IPS-18c (cell line): ENCODE data around the gene KCTD1.

ENCODE experiments used
- H3K4me3 ChIP-seq: 2 replicates; pipeline ENCODE4 v1.7.0; 2013; ENCODE audit warnings: low read depth, mild to moderate bottlenecking, low read length, moderate library complexity; ENCODE audit not compliant: insufficient read depth
- H3K9me3 ChIP-seq: one replicate; pipeline ENCODE4 v1.6.1; 2013; ENCODE audit warnings: mild to moderate bottlenecking, low read length, moderate library complexity; ENCODE audit not compliant: control insufficient read depth, insufficient read depth

KCTD1 gene

DNA sequence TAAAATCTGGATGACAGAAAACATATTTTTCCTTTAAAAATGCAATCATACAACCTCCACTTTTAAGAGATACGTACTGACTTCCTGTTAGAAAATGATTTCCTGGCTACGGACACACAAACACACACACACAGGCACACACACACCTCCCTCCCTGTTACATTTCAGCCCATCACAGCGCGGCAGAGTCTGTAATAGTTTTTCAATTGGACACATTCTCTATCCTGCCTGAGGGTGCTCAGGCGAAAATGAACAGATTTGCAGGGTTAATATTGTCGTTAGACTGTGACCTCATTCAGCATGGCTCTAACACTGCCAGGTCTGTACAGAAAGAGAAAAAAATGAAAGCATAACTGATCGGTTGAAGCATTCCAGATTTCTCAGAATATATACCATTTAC is 45.0 kb downstream of the KCTD1 start:
- Histone ChIP-seq H3K9me3 (no peaks in the 10 kb centered on the region), H3K4me3 (no peak overlapping the region)

DNA sequence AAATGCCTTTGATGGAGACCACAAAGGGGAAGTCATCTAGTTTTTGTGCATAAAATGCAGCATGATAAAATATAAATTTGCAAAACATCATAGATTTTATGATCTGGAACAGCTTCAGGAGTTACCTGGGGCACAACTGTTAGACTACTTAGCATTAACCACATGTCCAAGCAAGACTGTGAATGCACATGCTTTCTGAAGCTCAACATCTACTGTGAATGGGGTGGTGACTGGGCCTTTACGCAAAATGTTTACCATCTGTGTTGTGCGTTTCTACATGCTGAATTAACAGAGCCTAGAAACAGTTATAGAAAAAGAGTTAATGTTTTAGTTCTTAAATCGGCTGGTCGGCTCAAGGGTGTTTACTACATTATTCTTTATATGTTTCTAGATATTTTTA is 45.5 kb downstream of the KCTD1 start:
- no peak overlapping the region for H3K4me3 ChIP-seq
- no peaks in the 10 kb centered on the region for H3K9me3 ChIP-seq

DNA sequence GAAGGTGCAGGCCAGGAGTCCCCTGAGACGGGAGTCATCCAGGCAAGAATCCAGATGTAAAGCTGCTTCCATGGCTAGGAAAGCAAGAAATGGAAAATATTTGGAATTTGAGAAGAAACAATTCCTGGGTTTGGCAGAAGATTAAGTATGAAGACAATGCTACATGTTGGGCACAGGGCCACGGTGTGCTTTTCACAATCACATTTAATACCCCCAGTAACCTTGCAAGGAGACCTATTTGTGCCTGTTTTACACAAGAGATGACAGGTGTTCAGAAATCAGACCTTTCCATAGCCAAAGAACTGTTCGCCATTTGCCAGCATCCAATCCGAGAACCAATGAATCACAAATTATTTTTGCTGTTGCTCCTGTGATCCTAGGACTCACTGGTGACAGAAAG is 50.5 kb downstream of the KCTD1 start:
- Histone ChIP-seq H3K9me3 (no peaks in the 10 kb centered on the region), H3K4me3 (no peak overlapping the region)

DNA sequence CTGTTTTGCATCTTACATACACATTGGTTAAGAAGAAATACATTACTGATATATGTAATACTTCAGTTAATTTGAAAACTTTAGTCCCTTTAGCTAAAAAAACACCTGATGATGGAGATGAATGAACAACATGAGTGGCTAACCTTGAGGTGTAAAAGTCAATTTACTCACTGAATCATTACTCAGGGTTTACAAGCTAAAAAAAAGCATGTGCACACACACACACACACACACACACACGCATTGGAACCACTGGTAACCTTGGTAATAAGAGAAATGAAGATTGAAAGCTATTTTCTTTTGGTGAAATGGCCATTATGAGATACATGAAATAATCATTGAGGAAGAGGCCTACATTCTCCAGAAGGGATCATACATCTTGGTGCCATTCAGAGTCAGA is 51.8 kb downstream of the KCTD1 start:
- H3K4me3 ChIP-seq = no peak overlapping the region
- no peaks in the 10 kb centered on the region for H3K9me3 ChIP-seq

DNA sequence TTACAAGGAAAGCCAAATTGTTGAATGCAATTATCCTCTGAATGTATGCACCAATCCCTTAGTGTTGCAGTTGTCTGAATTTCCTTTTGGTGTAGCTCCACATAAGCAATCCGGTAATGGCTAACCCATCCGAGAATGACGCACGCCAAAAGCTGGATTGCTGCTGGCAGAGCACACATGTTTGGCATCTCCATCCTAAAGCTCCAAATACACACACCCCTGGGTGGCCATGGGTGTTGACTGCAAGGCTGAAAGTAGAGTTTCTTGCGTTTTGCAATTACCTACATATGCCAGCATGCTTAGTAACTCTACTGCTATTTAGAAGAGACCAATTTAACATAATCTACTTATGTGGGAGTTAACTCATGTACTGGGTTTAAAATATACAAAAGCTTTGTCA is 53.1 kb downstream of the KCTD1 start:
- no peak overlapping the region for H3K4me3 ChIP-seq
- H3K9me3 ChIP-seq = no peaks in the 10 kb centered on the region

DNA sequence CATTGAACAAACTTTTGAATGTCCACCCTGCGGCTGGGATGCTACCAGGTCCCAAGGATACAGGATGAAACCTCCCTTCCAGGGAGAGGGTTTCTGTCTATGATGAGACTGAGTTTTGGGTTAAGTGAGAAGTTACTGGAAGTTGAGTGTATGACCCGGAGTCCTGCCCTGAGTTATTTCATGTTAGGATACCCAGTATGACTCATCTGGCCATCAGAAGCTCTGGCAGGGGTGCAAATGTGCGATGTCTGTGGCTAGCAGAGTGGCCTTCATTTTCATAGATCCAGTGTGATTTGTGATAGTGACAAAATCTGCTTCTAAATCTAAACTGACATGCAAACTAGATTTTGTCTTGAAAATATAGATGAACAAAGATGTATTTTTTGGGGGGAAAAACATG is 55.3 kb downstream of the KCTD1 start:
- H3K4me3 ChIP-seq = no peak overlapping the region
- H3K9me3 ChIP-seq = no peaks in the 10 kb centered on the region

DNA sequence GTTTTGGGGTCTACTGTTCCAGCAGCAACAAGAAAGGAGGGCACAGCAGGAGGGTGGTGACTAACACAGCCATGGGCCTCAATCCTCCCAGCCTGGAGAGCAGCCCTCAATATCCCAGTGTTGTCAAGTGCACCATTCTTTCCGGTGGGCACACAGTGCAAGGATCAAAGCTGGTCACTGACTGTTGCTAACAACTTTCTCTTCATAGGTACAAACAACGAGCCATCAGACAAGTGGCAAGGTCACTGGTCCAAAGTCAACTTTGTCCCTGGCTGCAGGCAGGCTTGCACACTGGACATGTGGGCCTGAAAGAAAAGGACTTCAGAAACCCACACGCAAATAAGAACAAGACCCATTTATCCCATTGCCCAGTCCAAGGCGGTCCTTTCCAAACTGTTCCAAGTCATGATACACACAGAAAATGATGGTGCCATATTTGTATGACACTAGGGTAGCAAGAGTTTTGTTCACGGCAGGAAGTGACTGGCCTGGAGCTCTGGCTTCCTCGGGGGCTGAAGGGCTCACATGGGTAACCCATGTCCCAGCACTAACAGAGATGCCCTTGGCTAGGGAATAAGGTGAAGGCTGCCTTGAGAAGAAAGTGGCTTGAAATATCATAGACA is 57.0 kb downstream of the KCTD1 start:
- Histone ChIP-seq H3K4me3 (no peak overlapping the region), H3K9me3 (no peaks in the 10 kb centered on the region)

DNA sequence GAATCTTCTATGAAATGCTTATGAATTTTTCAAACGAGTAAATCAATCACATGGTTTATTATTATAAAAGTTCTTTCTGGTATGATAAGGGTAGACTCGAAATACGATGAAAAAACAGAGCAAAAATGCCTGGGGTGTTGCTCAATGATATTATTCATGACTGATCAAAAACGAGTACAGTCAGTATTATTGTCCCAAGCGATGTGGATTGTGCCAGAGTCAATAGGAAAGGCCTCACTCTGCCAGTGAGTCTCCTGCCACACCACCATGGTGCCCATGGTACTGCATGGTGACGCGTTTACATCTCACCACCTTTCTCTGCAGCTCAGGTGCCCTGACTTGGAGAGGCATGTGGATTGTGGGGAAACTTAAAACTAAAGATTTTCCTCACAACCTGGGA is 58.5 kb downstream of the KCTD1 start:
- Histone ChIP-seq H3K4me3 (no peak overlapping the region), H3K9me3 (no peaks in the 10 kb centered on the region)

DNA sequence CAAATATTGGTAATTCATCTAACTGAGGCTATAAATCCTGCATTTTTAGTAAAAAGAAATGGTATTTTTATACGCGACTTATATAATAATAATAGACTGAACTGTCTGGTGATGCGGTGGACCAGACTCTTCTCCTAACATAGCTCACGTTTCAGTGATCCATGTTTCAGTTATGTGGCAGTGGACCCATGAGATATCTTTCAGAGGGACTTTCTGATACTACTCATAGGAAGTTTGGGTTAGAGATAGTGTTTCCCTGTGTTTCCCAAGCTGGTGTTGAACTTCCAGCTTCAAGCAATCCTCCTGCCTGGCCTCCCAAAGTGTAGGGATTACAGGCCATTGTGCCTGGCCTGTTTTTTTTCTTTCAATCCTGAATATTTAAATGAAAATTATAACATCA is 59.2 kb downstream of the KCTD1 start:
- H3K9me3 ChIP-seq = no peaks in the 10 kb centered on the region
- no peak overlapping the region for H3K4me3 ChIP-seq

DNA sequence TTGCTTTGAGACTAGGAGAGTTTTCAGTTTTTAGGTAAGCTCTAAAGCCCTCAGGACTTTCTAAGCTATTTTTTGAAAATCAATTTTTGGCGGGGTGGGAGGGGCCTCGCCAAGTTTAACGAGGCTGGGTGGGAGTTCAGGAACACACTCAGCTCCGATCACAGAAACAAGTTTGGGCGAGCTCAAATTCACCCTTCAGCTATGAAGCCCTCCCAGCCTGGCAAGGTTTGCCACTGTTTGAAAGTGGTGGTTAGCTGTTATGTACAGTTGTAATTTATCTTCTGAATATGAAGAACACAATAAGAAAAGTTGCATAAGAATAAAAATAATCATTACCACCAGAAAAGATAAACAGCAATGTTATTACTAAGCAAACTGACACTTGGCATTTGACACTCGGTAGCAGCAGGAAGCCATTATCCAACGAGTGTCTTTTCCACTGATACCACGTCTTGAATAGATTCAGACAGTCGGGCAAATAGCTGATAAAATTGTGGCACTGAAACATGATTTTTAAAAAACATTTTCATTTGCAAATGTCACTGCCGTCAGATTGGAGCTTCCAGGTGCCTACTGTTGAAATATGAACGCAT is 59.8 kb downstream of the KCTD1 start:
- Histone ChIP-seq H3K4me3 (no peak overlapping the region), H3K9me3 (no peaks in the 10 kb centered on the region)

DNA sequence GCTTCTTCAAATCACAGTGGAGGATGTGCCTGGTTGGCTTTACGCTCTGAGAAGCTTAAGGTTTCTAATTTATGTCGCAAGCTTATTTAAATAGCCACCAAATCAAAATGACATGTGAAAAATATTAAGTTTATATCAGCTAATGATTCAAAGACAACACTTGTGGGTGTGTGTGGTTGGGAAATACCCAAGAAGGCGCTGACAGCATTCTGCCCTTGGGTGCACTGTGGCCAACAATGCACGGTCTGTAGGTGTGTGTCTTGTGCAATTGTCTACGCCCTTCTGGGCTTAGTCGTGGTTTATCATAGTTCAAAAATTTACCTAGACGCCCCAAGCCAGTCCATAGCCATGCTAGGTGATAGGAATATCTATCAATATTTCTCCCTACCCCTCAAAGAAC is 60.9 kb downstream of the KCTD1 start:
- Histone ChIP-seq H3K9me3 (no peaks in the 10 kb centered on the region), H3K4me3 (no peak overlapping the region)

DNA sequence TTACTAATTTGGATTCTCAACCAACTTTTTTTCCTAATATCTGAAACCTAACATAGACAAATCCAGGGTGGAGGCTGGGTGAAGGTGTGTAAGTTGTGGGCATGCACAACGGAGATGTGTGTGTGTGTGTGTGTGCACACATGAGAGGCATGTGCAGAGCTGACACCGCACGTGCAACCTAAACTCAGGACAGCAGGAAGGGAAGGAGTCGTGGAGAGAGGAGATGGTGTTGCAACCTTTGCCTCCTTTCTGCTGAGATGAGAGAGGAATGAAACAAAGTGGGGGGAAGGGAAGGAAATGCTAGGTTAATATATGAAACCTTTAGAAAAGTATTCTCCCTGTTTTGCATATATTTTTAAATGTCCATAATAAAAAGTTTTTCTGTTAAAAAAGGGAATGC is 64.7 kb downstream of the KCTD1 start:
- Histone ChIP-seq H3K4me3 (no peak overlapping the region), H3K9me3 (no peaks in the 10 kb centered on the region)

DNA sequence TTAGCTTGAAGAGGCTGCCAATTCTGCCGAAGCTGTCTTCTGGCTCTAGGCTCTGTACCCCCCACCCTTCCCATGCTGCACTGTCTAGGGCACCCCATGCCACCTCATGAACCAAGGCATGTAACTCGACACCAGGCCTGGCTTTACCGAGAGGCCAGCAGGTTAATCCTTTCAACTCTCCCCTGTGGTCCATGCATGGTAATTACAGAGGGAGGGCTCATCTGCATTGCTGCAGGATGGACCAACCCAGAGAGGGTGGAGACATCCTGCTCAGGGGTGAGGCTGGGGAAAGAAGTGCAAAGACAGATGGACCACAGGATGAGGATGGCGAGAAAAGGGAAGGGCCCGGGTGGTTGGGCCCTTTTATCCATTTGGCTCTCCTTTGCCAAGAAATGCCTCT is 65.8 kb downstream of the KCTD1 start:
- Histone ChIP-seq H3K9me3 (no peaks in the 10 kb centered on the region), H3K4me3 (no peak overlapping the region)

DNA sequence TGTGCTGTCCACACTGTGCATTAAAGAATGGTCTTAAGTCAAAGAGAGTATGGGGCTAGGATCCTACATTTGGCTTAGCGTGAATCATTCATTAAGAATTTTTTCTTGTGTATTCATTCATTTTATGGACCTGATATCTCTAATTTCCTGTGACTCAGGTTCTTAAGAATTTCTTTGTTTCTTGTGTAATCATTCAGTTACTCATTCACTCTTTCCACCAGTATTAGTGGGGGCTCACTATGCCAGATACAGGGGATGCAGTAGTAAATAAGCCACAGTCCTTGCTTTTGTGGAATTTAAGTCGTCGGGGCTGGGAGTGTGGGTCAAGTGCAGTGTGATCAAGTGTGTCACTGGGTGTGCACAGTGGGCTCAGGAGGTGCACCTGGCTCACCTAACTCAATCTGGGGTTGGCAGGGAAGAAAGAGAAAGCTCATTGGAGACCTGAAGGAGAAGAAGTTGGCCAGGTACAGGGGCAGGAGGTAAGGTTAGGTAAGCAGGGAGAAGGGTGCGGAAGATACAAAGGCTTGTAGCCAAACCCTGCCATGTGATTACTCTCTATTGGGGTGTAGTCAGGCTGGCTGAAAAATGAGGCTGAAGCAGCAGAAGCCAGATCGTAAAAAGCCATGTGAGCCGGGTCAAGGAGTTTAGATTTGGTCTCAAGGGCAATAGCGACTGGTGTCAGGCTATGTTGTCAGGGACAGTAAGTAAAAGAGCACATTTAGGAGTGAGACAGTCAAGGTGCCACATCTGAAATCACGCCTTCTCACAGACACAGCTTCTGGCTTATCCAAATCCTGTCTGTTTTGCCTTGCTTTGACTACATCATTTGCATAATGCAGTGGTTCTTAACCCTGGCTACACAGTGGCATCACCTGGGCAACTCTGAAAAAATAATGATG is 67.2 kb downstream of the KCTD1 start:
- Histone ChIP-seq H3K4me3 (no peak overlapping the region), H3K9me3 (no peaks in the 10 kb centered on the region)

DNA sequence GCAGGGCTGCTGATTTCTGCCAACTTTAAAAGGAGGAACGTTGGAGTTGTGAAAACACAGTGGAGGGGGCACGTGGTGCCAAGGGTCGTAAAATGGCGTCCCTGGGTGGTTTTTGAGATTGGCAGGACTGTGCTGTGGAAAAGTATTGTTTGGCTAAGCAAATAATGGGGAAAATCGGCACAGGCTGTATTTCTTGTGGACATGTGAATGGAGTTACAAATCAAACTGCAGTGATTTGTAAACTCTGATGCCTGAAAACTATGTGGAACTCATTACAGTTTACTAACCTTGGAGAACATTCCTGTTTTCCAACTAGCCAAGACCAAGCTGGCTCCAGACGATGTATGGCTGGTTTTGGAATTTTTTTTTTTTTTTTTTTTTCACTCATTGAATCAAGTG is 68.7 kb downstream of the KCTD1 start:
- H3K9me3 ChIP-seq = no peaks in the 10 kb centered on the region
- H3K4me3 ChIP-seq = no peak overlapping the region; the same call in 1 of the 2 replicates

DNA sequence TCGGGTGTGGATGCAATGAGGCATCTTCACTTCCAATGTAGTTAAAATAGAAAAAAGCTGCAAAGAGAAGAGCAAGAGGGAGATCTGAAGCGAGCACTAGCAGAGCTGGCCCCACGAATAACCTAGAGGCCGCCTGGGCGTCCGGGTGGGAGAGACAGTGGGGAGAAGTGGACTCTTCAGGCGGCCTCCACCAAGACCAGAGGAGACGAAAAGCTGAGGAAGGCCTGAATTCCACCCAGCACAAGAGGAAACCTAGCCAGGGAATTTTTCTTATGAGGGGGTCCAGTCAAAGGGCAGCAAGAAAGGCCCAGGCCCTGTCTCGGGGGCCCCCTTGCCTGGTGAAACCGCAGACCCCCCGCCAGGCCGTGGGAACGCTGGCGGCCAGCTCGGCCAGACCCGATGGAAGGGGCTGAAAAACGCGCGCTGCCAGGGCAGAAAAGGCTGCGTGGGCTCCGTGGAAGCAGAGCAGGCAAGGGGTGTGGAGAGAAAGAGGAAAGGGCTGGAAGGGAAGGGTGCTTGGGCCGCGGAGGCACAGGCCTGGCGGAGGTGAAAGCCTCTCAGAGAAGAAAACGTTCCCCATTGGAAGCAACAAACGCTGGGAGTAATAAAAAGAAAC is 69.2 kb downstream of the KCTD1 start:
- no peaks in the 10 kb centered on the region for H3K9me3 ChIP-seq
- no peak overlapping the region; the same call in 1 of the 2 replicates for H3K4me3 ChIP-seq

DNA sequence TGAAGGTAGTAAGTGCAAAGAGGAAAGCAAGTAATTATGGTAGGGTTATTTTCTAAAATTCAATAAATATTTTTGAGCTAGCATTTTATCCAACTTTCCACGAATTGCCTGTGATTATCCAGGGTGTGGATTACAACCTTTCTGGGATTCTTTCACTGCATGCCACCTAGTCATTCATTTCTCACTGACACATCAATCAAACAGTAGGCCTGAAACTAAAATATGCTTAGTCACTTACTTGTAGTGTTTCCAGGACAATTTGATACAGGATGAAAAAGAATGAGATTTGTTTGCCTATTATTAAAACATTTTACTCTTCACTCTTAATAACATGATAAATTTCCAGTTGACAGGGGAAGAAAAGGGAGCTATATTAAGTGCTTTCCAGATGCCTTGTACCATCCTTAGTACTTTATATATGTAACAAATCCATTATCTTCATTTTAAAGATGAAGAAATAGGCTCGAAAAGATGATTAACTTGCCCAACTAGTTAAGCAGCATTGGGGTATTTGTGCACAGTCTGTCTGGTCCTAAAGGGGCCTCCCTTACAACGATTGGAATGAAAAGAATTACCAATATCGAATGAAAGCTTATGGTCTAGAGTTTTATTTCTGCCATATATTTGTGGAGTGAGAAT is 70.4 kb downstream of the KCTD1 start:
- H3K9me3 ChIP-seq = no peaks in the 10 kb centered on the region
- H3K4me3 ChIP-seq = no peak overlapping the region
